ENCODE results near the gene KDM4C.

The KDM4C gene

GRCh38 chr9:7147121-7148090 is 389.6 kb downstream of the KDM4C start:
- peak; percentile 78 for DNase-seq

- no peak for DNase-seq
These were observed 390.5 kb downstream of the KDM4C start for GRCh38 chr9:7148243-7148765.

GRCh38 chr9:7149258-7149657 is 391.5 kb downstream of the KDM4C start:
- no peak for DNase-seq

- DNase-seq = peak; percentile 81
These were observed 392.5 kb downstream of the KDM4C start for GRCh38 chr9:7150153-7150890.

- DNase-seq = no peak
These were observed 395.4 kb downstream of the KDM4C start for GRCh38 chr9:7153134-7153533.

GRCh38 chr9:7153566-7153965 is 395.8 kb downstream of the KDM4C start:
- DNase-seq = no peak

- no peak for DNase-seq
These were observed 396.3 kb downstream of the KDM4C start for GRCh38 chr9:7154003-7154619.

GRCh38 chr9:7154650-7155049 is 396.9 kb downstream of the KDM4C start:
- no peak for DNase-seq

- DNase-seq = no peak
These were observed 403.7 kb downstream of the KDM4C start for GRCh38 chr9:7161469-7161868.

GRCh38 chr9:7163932-7164331 is 406.2 kb downstream of the KDM4C start:
- DNase-seq = no peak

GRCh38 chr9:7164440-7165330 is 406.9 kb downstream of the KDM4C start:
- no peak for DNase-seq

- peak; percentile 74 for DNase-seq
These were observed 407.7 kb downstream of the KDM4C start for GRCh38 chr9:7165331-7165975.

GRCh38 chr9:7166074-7166473 is 408.3 kb downstream of the KDM4C start:
- peak; percentile 93 for DNase-seq

GRCh38 chr9:7169717-7170389 is 412.1 kb downstream of the KDM4C start:
- DNase-seq = no peak

- DNase-seq = no peak
These were observed 413.8 kb downstream of the KDM4C start for GRCh38 chr9:7171396-7172153.

GRCh38 chr9:7172154-7173115 is 414.7 kb downstream of the KDM4C start:
- peak; percentile 91 for DNase-seq

GRCh38 chr9:7173139-7173538 is 415.4 kb downstream of the KDM4C start:
- no peak for DNase-seq

GRCh38 chr9:7174301-7174700 is 416.5 kb downstream of the KDM4C start:
- DNase-seq = no peak

GRCh38 chr9:7174884-7175283 is 417.1 kb downstream of the KDM4C start:
- peak; percentile 38 for DNase-seq

Measured in hematopoietic multipotent progenitor cell treated with erythropoietin and hydrocortisone succinate and interleukin-3 and kit ligand, for 8 days (in vitro differentiated cells).